K562 (cell line): ENCODE measurements around the gene VPS13D. TPM values are rescaled to one million over a fixed set of nuclear protein-coding genes. Genes with fewer than 3 reads are reported as not detected.

ENCODE experiments used
- ATAC-seq: fragments of 200-7000 bp; cut with Tn5 transposase; 3 replicates; pipeline ENCODE4 v1.9.1; 2020; ENCODE audit warnings: moderate library complexity
- BruUV-seq: library from RNA; stranded (reverse); fragments of 400-500 nt; replicated peaks from 2 replicates; lab custom pipeline; 2021; lab: Mats Ljungman, UMichigan
- CTCF ChIA-PET: fragments of 300-600 bp; formaldehyde crosslinking; extraction: SDS; loops from one replicate; lab custom pipeline; 2021; ENCODE audit warnings: low intra/inter-chr PET ratio; lab: Yijun Ruan, JAX
- POLR2A ChIA-PET: fragments of 300-600, 350-650 bp; sonication (Branson Sonifier 250); formaldehyde crosslinking; extraction: SDS; loops from one replicate; lab custom pipeline; 2021; ENCODE audit warnings: antibody characterized with exemption, inconsistent platforms; lab: Yijun Ruan, JAX
- DNase-seq, 4 experiments: peaks; one replicate each; pipeline versions ENCODE4 v3.0.0 to v3.0.0-alpha.2; 2011 to 2018; ENCODE audit warnings: low spot score in 3 of 4, mixed read lengths in 3 of 4; ENCODE audit errors: extremely low read depth in 1 of 4
- FAIRE-seq: peaks from 2 replicates; lab custom pipeline; 2011; peaks lifted over from hg19 to GRCh38; lab: Jason Lieb, UNC
- H2AFZ ChIP-seq: 2 replicates; pipeline ENCODE4 v1.6.0; 2011; ENCODE audit warnings: low read depth, low read length, control low read depth, inconsistent platforms
- H3K27ac ChIP-seq: fragments of 200-600 bp; 3 replicates; pipeline ENCODE4 v1.8.0; 2011; ENCODE audit warnings: low read depth, mild to moderate bottlenecking, control low read depth, inconsistent platforms, low read length, moderate library complexity, mixed read lengths; ENCODE audit errors: extremely low read depth
- H3K27me3 ChIP-seq, 2 experiments: fragments of 300-600 bp in 1 of 2; 2 replicates in 1 of 2; 3 replicates in 1 of 2; pipeline versions ENCODE4 v1.6.0 to v1.8.0; 2011; ENCODE audit warnings: inconsistent platforms in 2 of 2, low read length in 2 of 2, mild to moderate bottlenecking in 1 of 2, mixed read lengths in 1 of 2, moderate library complexity in 1 of 2; ENCODE audit not compliant: control insufficient read depth in 2 of 2, insufficient read depth in 2 of 2
- H3K36me3 ChIP-seq: fragments of 300-600 bp; 3 replicates; pipeline ENCODE4 v1.8.0; 2011; ENCODE audit warnings: mild to moderate bottlenecking, low read length, inconsistent platforms; ENCODE audit not compliant: control insufficient read depth, insufficient read depth
- H3K4me1 ChIP-seq, 2 experiments: fragments of 200-600 bp in 1 of 2; replicated peaks in 1 of 2; 2 replicates in 1 of 2; 3 replicates in 1 of 2; pipeline versions ENCODE4 v1.5.1 to v1.8.0; 2011; ENCODE audit warnings: inconsistent platforms in 2 of 2, low read length in 2 of 2, mild to moderate bottlenecking in 1 of 2, mixed read lengths in 1 of 2, moderate library complexity in 1 of 2; ENCODE audit not compliant: control insufficient read depth in 2 of 2, insufficient read depth in 2 of 2
- H3K4me2 ChIP-seq: 2 replicates; pipeline ENCODE4 v1.6.1; 2011; ENCODE audit warnings: low read length, control low read depth, inconsistent platforms, mixed read lengths; ENCODE audit not compliant: insufficient read depth
- H3K4me3 ChIP-seq: fragments of 200-600 bp; sonication (generic), shearing (Covaris generic); 2 replicates; pipeline ENCODE4 v1.5.1; 2016; ENCODE audit warnings: control low read depth, inconsistent platforms
- H3K79me2 ChIP-seq: fragments of 200-600 bp; 3 replicates; pipeline ENCODE4 v1.8.0; 2011; ENCODE audit warnings: low read length, inconsistent platforms; ENCODE audit not compliant: control insufficient read depth, insufficient read depth
- H3K9ac ChIP-seq, 2 experiments: 2 replicates each; pipeline versions ENCODE4 v1.6.0 to v1.6.1; 2011; ENCODE audit warnings: low read depth in 2 of 2, low read length in 2 of 2, control low read depth in 1 of 2, inconsistent platforms in 1 of 2, mild to moderate bottlenecking in 1 of 2, mixed read lengths in 1 of 2; ENCODE audit not compliant: insufficient read depth in 1 of 2
- H3K9me1 ChIP-seq: one replicate; pipeline ENCODE4 v1.6.0; 2011; ENCODE audit warnings: inconsistent platforms, mild to moderate bottlenecking, low read length, moderate library complexity; ENCODE audit not compliant: control insufficient read depth, insufficient read depth
- H3K9me3 ChIP-seq: replicated peaks from 2 replicates; pipeline ENCODE4 v1.5.1; 2011; ENCODE audit warnings: low read depth, low read length, inconsistent platforms; ENCODE audit not compliant: control insufficient read depth, insufficient read depth
- H4K20me1 ChIP-seq: replicated peaks from 2 replicates; pipeline ENCODE4 v1.6.1; 2011; ENCODE audit warnings: low read length, inconsistent platforms, mixed read lengths; ENCODE audit not compliant: control insufficient read depth, insufficient read depth
- ATF1 ChIP-seq, 2 experiments: fragments of 450-650 bp in 1 of 2; IDR thresholded peaks; 2 replicates each; pipeline ENCODE4 v1.6.1; 2016; ENCODE audit warnings: missing compliant biosample characterization in 1 of 2, missing genetic modification characterization in 1 of 2
- CC2D1A ChIP-seq: fragments of 450-650 bp; IDR thresholded peaks from 2 replicates; pipeline ENCODE4 v1.6.1; 2017; ENCODE audit warnings: mild to moderate bottlenecking
- MTA2 ChIP-seq: fragments of 450-650 bp; IDR thresholded peaks from 2 replicates; pipeline ENCODE4 v1.6.1; 2016; ENCODE audit warnings: low read depth
- MXI1 ChIP-seq: IDR thresholded peaks from 2 replicates; pipeline ENCODE4 v1.6.1; 2011; ENCODE audit warnings: low read depth, mild to moderate bottlenecking, improper control_type of control experiment, low read length
- NCOR1 ChIP-seq: fragments of 450-650 bp; IDR thresholded peaks from 2 replicates; pipeline ENCODE4 v1.6.1; 2016; ENCODE audit warnings: mild to moderate bottlenecking, moderate library complexity
- NKRF ChIP-seq: fragments of 450-650 bp; IDR thresholded peaks from 2 replicates; pipeline ENCODE4 v1.6.1; 2016; ENCODE audit warnings: borderline replicate concordance
- RAD21 ChIP-seq, 2 experiments: fragments of 250-450 bp in 1 of 2; fragments of 450-650 bp in 1 of 2; sonication (Bioruptor Pico) in 1 of 2; formaldehyde crosslinking in 1 of 2; IDR thresholded peaks in 1 of 2; conservative IDR thresholded peaks in 1 of 2; 2 replicates each; pipeline versions ENCODE4 v1.4.0 to v1.8.0; 2020 to 2022; ENCODE audit warnings: mild to moderate bottlenecking in 2 of 2, moderate library complexity in 1 of 2
- RB1 ChIP-seq: fragments of 450-650 bp; IDR thresholded peaks from 2 replicates; pipeline ENCODE4 v1.6.1; 2017; ENCODE audit warnings: low read depth, mild to moderate bottlenecking
- SP1 ChIP-seq: sonication (generic); formaldehyde crosslinking; IDR thresholded peaks from 2 replicates; pipeline ENCODE4 v1.8.1; 2022; ENCODE audit warnings: mild to moderate bottlenecking, missing genetic modification reagents
- WHSC1 ChIP-seq: IDR thresholded peaks from one replicate; pipeline ENCODE4 v1.6.1; 2012; ENCODE audit warnings: low read length, control low read depth, inconsistent platforms
- ZBTB26 ChIP-seq: fragments of 450-650 bp; formaldehyde crosslinking; IDR thresholded peaks from 2 replicates; pipeline ENCODE4 v1.4.0; 2022; ENCODE audit warnings: missing genetic modification characterization
- ZC3H8 ChIP-seq: fragments of 450-650 bp; IDR thresholded peaks from 2 replicates; pipeline ENCODE4 v1.6.1; 2017
- ZEB2 ChIP-seq: fragments of 450-650 bp; IDR thresholded peaks from 2 replicates; pipeline ENCODE4 v1.6.1; 2016
- ZKSCAN3 ChIP-seq: fragments of 250-450 bp; sonication (Bioruptor Pico); IDR thresholded peaks from 2 replicates; pipeline ENCODE4 v1.4.0; 2020
- ZNF212 ChIP-seq: fragments of 450-650 bp; formaldehyde crosslinking; IDR thresholded peaks from 2 replicates; pipeline ENCODE4 v1.4.0; 2020; ENCODE audit warnings: mild to moderate bottlenecking
- WGBS: fragments of 100-300 bp; shearing (Covaris generic); methylation state at CpG from one replicate; pipeline ENCODE4 v1.1.6; 2016; ENCODE audit warnings: low coverage, mixed read lengths; ENCODE audit not compliant: insufficient coverage; ENCODE audit errors: missing lambda C conversion rate; 5-methylcytosine and 5-hydroxymethylcytosine counted together
- in situ Hi-C: fragments of 300-500 bp; cut with MboI; formaldehyde crosslinking; loops from 4 replicates; pipeline ENCODE4 v1.15.0; 2018; ENCODE audit warnings: inconsistent platforms, mixed read lengths
- intact Hi-C: fragments of 100-400 bp; cut with micrococcal nuclease; formaldehyde crosslinking; loops from 2 replicates; pipeline ENCODE4 v1.14.2; 2022
- polyA plus RNA-seq, 8 experiments: library from polyadenylated mRNA; depleted of rRNA in 4 of 8; stranded (reverse) in 5 of 8; unstranded in 3 of 8; fragments of >200 nt; fragmentation: Nextera tagmentation in 2 of 8; fragmentation: Illumina TruSeq in 1 of 8; extraction: Ambion mirVana in 2 of 8; extraction: Trizol in 1 of 8; gene quantifications; 2 replicates each; pipeline versions ENCODE4 v1.2.1 to v1.2.3, GENCODE V29; 2011 to 2014; ENCODE audit warnings: inconsistent platforms in 1 of 8, missing spikeins in 1 of 8
- total RNA-seq, 7 experiments: library from RNA; depleted of rRNA in 6 of 7; stranded (reverse); fragments of >200 nt in 6 of 7; fragmentation: Illumina TruSeq in 2 of 7; extraction: Trizol in 2 of 7; gene quantifications; 2 replicates each; pipeline versions ENCODE4 v1.2.1 to v1.2.3, GENCODE V29; 2011 to 2021; ENCODE audit warnings: low replicate concordance in 1 of 7
- TF ChIP-seq, protein P1 (sequence below): fragments of 450-650 bp; formaldehyde crosslinking; IDR thresholded peaks from 2 replicates; pipeline ENCODE4 v1.4.0; 2022; ENCODE audit warnings: missing genetic modification characterization

The VPS13D gene
- total and polyA plus RNA-seq, 9 of the 15 experiments (the other 6 are each of a cell fraction or from before 2014, with no cell fraction given), result 6.1 to 51.5 (median 38.5) TPM

DNA sequence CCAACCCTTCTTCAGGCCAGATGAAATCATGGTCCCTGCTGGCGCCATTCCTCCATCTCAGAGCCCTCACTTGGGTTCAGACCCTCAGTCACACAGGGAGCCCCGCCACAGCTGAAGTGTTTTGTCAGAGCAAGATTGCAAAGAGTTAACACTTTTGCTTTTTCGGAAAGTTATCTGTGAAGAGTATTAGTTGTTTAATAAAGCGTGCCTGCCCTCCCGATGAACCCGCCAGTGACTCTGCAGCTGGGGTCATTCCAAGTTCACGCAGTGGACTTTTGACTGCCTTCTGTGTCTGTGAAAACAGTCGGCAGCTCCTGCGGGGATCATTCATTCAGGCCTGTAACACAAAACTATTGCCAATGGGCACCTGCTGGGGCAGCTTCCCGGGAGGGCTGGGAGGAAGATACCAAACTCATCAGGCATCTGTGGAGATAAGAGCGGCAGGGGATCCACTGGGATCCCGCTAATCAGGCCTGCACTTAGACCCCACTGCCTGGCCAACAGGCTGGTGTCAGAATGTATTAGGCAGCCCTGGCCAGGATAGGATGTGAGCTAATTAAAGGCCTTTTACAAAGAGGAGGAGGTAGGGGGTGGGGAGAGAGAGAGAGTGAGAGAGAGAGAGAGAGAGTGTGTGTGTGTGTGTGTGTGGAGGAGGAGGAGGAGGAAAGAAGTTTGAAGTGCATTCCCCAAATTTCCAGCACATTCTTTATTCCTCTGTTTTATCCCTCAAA lies 203.7 kb downstream of the VPS13D start:
- peaks cover 32% of the 10 kb centered on the region for H3K79me2 ChIP-seq
- no peak overlapping the region for H3K4me3 ChIP-seq
- DNase-seq (peak; percentile 63 to 84 (median 68)), ATAC-seq (peak; percentile 75), FAIRE-seq (peak; percentile 6)
- intact Hi-C loops, result no loop called here
- H3K27me3 ChIP-seq, result no peaks in the 10 kb centered on the region
- peak overlapping the region; percentile 59 to 81 for H3K9ac ChIP-seq
- H3K4me2 ChIP-seq, result peak overlapping the region; percentile 70
- H4K20me1 ChIP-seq, result no peaks in the 10 kb centered on the region
- peaks cover 53% of the 10 kb centered on the region for H3K36me3 ChIP-seq
- H3K9me1 ChIP-seq, result no peaks in the 10 kb centered on the region
- in situ Hi-C loops, result no loop called here
- CTCF ChIA-PET, result no interaction called here
- POLR2A ChIA-PET, result interaction anchor here (0.6 to 1.9 kb wide), 12 partner anchors 9 to 422 kb away, joined by 3 to 14 read pairs (median 3); no protein-coding TSS in a partner anchor
- peaks cover 7% of the 10 kb centered on the region for H3K9me3 ChIP-seq
- peak overlapping the region; percentile 70 for H3K27ac ChIP-seq
- no TSS peak for BruUV-seq
- peaks cover 22 to 63% of the 10 kb centered on the region in 2 experiments for H3K4me1 ChIP-seq
- WGBS, result 11% methylated on average over 12 of the region's 12 CpGs
- H2AFZ ChIP-seq, result peak overlapping the region; percentile 9
- 0 out of 2 replicates have a peak, but pooled peaks have one; percentile 72 for TF ChIP-seq ZNF212 (CRISPR knock-in tag)
- TF ChIP-seq MXI1, result no peak
- TF ChIP-seq ATF1 (CRISPR knock-in tag; IDR thresholded peaks at IDR 0.05), result no peak
- TF ChIP-seq ATF1 (tag; IDR thresholded peaks at IDR 0.05), result peak; percentile 54
- TF ChIP-seq ZEB2, result peak; percentile 83
- TF ChIP-seq, protein P1, sequence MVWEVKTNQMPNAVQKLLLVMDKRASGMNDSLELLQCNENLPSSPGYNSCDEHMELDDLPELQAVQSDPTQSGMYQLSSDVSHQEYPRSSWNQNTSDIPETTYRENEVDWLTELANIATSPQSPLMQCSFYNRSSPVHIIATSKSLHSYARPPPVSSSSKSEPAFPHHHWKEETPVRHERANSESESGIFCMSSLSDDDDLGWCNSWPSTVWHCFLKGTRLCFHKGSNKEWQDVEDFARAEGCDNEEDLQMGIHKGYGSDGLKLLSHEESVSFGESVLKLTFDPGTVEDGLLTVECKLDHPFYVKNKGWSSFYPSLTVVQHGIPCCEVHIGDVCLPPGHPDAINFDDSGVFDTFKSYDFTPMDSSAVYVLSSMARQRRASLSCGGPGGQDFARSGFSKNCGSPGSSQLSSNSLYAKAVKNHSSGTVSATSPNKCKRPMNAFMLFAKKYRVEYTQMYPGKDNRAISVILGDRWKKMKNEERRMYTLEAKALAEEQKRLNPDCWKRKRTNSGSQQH (CRISPR knock-in tag), result peak; percentile 93
- peak in 1 of 2 experiments; percentile 33; a peak in 2 of 4 replicates for TF ChIP-seq RAD21 (CRISPR knock-in tag; conservative IDR thresholded peaks at IDR 0.05 in 1 of 2, IDR thresholded peaks at IDR 0.05 in 1 of 2)
- TF ChIP-seq ZBTB26 (CRISPR knock-in tag), result peak; percentile 94; the same call in 1 of the 2 replicates
- TF ChIP-seq WHSC1, result peak; percentile 13
- TF ChIP-seq RB1, result no peak
- peak; percentile 76 for TF ChIP-seq NCOR1
- peak; percentile 64 for TF ChIP-seq NKRF
- peak; percentile 95 for TF ChIP-seq ZC3H8
- peak; percentile 95 for TF ChIP-seq CC2D1A
- peak; percentile 76 for TF ChIP-seq SP1 (CRISPR knock-in tag)
- peak; percentile 80 for TF ChIP-seq MTA2
- no peak for TF ChIP-seq ZKSCAN3 (CRISPR knock-in tag)
